ENCODE data around the gene HEATR5A. TPM values are rescaled to one million over a fixed set of nuclear protein-coding genes. Genes with fewer than 3 reads are reported as not detected.

HEATR5A gene
- total and polyA plus RNA-seq, 10 donors, result 4.4 to 52.2 (median 33.3) TPM

DNA sequence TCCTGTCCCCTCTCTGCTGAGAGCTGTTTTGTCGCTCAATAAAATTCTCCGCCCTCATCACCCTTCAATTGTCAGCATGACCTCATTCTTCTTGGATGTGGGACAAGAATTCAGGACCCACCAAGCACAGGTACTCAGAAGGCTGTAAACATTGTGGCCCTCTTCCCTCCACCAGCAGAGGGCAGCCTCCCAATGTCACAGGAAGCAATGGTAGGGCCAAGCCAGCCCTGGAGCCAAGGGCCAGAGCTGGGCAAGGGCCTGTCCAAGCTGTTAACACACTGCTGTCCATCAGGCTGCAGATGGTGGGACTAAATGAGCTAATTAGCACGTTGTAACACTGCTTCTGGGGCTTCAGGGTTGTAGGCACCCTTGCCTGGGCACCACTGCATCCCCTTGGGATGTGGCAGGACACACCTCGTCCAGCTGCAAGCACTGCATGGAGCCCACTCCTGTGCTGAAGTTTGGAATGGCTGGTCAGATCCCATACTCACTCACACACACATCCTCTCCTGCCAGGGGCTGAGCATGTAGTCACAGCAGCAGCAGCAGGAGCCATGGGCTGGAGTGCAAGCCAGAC is 150.1 kb downstream of the HEATR5A start:
- intact Hi-C loops (cut with DNase I; ENCODE audit: low total_unique reads), result no loop called here
- H3K27me3 ChIP-seq (replicated peaks in 1 of 7), result no peaks in the 10 kb centered on the region
- no peak overlapping the region for H3K4me3 ChIP-seq
- no peaks in the 10 kb centered on the region for H3K36me3 ChIP-seq
- H3K9me3 ChIP-seq, result peaks cover 0 to 24% (median 14%) of the 10 kb centered on the region in 8 donors
- no peak overlapping the region for H3K27ac ChIP-seq
- WGBS, 5 donors, result 83 to 100% (median 86%) methylated on average over 2 to 4 of the region's 4 CpGs
- DNase-seq, result no peak
- no peaks in the 10 kb centered on the region for H3K4me1 ChIP-seq
- TF ChIP-seq POLR2A (IDR thresholded peaks at IDR 0.05) (no peak), POLR2AphosphoS5 (IDR thresholded peaks at IDR 0.05) (no peak)
- TF ChIP-seq, protein P1, sequence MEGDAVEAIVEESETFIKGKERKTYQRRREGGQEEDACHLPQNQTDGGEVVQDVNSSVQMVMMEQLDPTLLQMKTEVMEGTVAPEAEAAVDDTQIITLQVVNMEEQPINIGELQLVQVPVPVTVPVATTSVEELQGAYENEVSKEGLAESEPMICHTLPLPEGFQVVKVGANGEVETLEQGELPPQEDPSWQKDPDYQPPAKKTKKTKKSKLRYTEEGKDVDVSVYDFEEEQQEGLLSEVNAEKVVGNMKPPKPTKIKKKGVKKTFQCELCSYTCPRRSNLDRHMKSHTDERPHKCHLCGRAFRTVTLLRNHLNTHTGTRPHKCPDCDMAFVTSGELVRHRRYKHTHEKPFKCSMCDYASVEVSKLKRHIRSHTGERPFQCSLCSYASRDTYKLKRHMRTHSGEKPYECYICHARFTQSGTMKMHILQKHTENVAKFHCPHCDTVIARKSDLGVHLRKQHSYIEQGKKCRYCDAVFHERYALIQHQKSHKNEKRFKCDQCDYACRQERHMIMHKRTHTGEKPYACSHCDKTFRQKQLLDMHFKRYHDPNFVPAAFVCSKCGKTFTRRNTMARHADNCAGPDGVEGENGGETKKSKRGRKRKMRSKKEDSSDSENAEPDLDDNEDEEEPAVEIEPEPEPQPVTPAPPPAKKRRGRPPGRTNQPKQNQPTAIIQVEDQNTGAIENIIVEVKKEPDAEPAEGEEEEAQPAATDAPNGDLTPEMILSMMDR (IDR thresholded peaks at IDR 0.05 in 8 of 11, conservative IDR thresholded peaks at IDR 0.05 in 3 of 11), result peak in 3 of 11 experiments; percentile 3 to 29 (median 8)

DNA sequence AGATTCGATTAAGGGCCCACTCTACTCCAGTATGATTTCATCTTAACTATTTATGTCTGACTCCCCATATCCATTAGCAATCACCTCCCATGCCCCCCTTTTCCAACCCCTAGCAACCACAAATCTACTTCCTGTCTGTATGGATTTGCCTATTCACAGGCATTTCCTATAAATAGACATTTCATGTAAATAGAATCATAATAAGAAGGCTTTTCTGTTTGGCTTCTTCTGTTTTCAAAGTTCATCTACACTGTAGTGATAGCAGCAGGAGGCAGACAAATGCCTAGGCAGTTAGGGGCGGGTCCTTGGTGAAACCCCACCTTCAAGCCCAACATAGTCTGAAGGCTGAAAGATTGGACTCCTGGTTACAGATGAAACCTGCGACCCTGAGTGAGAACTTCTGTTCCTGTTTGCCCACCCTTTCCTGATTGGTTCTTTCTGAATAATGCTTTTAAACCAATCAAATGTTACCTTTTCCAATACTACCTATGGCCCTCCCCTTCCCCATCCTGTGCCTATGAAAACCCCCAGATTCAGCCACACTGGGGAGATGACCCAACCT is 150.6 kb downstream of the HEATR5A start:
- H3K36me3 ChIP-seq, result no peaks in the 10 kb centered on the region
- DNase-seq, result no peak
- no peaks in the 10 kb centered on the region for H3K27me3 ChIP-seq (replicated peaks in 1 of 7)
- no peak overlapping the region for H3K27ac ChIP-seq
- H3K4me1 ChIP-seq, result no peaks in the 10 kb centered on the region
- intact Hi-C loops (cut with DNase I; ENCODE audit: low total_unique reads), result no loop called here
- WGBS, 5 donors, result 79 to 93% (median 90%) methylated on average over 3 of the region's 3 CpGs
- peaks cover 0 to 18% (median 13%) of the 10 kb centered on the region in 8 donors for H3K9me3 ChIP-seq
- TF ChIP-seq, protein P1 (IDR thresholded peaks at IDR 0.05 in 8 of 11, conservative IDR thresholded peaks at IDR 0.05 in 3 of 11), result no peak
- no peak for TF ChIP-seq POLR2AphosphoS5 (IDR thresholded peaks at IDR 0.05)
- TF ChIP-seq POLR2A (IDR thresholded peaks at IDR 0.05), result no peak
- H3K4me3 ChIP-seq, result no peak overlapping the region

DNA sequence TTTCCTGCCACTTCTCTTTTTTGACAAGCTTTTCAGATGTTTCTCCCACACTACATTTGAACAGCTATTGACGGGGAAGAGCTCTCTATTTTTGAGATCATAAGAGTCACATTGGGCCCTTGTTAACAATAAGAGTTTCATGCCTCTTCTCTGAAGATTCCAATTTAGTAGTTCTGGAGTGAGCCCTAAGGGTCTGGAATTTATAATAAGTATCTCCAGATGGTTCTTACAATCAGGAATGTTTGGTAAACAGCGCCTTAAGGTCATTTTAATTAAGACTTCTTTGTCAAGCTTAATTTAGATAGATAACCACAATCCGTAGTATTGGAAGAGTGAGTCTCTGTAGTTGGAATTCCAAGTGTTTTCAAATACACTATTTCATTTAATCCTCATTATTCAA is 152.1 kb downstream of the HEATR5A start:
- DNase-seq, result no peak
- H3K36me3 ChIP-seq, result no peaks in the 10 kb centered on the region
- no peaks in the 10 kb centered on the region for H3K27me3 ChIP-seq (replicated peaks in 1 of 7)
- intact Hi-C loops (cut with DNase I; ENCODE audit: low total_unique reads), result no loop called here
- H3K27ac ChIP-seq, result no peak overlapping the region
- H3K4me1 ChIP-seq, result no peaks in the 10 kb centered on the region
- no peak for TF ChIP-seq POLR2AphosphoS5 (IDR thresholded peaks at IDR 0.05)
- TF ChIP-seq POLR2A (IDR thresholded peaks at IDR 0.05), result no peak
- TF ChIP-seq, protein P1 (IDR thresholded peaks at IDR 0.05 in 8 of 11, conservative IDR thresholded peaks at IDR 0.05 in 3 of 11), result no peak
- no peak overlapping the region for H3K4me3 ChIP-seq
- peaks cover 0 to 17% (median 13%) of the 10 kb centered on the region in 8 donors for H3K9me3 ChIP-seq
- 74 to 89% (median 83%) methylated on average over 3 of the region's 3 CpGs for WGBS, 5 donors

DNA sequence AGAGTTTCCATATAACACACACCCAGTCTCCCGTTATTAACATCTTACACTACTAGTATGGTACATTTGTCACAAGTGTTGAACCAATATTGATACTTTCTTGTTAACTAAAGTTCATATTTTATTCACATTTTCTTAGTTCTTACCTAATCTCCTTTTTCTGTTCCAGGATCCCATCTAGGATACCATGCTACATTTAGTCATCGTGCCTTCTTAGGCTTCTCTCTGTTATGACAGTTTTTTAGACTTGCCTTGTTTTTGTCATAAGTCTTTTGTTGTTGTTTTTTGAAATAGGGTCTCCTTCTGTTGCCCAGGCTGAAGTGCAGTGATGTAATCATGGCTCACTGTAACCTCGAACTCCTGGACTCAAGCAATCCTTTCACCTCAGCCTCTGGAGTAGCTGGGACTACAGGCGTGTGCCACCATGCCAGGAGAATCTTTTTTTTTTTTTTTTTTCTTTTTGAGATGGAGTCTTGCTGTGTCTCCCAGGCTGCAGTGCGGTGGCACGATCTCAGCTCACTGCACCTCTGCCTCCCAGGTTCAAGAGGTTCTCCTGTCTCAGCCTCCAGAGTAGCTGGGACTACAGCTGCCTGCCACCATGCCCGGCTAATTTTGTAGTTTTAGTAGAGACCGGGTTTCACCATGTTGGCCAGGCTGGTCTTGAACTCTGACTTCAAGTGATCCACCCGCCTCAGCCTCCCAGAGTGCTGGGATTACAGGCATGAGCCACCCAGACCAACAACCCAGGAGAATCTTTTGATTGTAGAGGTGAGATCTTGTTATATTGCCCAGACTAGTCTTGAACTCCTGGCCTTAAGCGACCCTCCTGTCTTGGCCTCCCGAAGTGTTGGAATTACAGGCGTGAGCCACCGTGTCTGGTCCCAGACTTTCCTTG is 153.7 kb downstream of the HEATR5A start:
- TF ChIP-seq POLR2A (IDR thresholded peaks at IDR 0.05), result no peak
- TF ChIP-seq, protein P1 (IDR thresholded peaks at IDR 0.05 in 8 of 11, conservative IDR thresholded peaks at IDR 0.05 in 3 of 11), result no peak
- no peak for TF ChIP-seq POLR2AphosphoS5 (IDR thresholded peaks at IDR 0.05)
- H3K4me3 ChIP-seq, result no peak overlapping the region
- H3K9me3 ChIP-seq, result peaks cover 0 to 17% (median 13%) of the 10 kb centered on the region in 8 donors
- DNase-seq, result no peak
- H3K4me1 ChIP-seq, result peaks cover 0 to 14% (median 0%) of the 10 kb centered on the region in 6 donors
- WGBS, 5 donors, result 85 to 95% (median 89%) methylated on average over 13 of the region's 13 CpGs
- H3K27ac ChIP-seq, result no peak overlapping the region
- H3K27me3 ChIP-seq (replicated peaks in 1 of 7), result no peaks in the 10 kb centered on the region
- intact Hi-C loops (cut with DNase I; ENCODE audit: low total_unique reads), result no loop called here
- H3K36me3 ChIP-seq, result no peaks in the 10 kb centered on the region
